GM18909 (cell line): Measurements from ENCODE around the gene GPR25.

Experiments used
- ATAC-seq: cut with Tn5 transposase; IDR thresholded peaks from one replicate; pipeline ENCODE4 v1.9.1; 2021; ENCODE audit warnings: mild to moderate bottlenecking; ENCODE audit not compliant: unreplicated experiment, poor library complexity

Gene GPR25

DNA sequence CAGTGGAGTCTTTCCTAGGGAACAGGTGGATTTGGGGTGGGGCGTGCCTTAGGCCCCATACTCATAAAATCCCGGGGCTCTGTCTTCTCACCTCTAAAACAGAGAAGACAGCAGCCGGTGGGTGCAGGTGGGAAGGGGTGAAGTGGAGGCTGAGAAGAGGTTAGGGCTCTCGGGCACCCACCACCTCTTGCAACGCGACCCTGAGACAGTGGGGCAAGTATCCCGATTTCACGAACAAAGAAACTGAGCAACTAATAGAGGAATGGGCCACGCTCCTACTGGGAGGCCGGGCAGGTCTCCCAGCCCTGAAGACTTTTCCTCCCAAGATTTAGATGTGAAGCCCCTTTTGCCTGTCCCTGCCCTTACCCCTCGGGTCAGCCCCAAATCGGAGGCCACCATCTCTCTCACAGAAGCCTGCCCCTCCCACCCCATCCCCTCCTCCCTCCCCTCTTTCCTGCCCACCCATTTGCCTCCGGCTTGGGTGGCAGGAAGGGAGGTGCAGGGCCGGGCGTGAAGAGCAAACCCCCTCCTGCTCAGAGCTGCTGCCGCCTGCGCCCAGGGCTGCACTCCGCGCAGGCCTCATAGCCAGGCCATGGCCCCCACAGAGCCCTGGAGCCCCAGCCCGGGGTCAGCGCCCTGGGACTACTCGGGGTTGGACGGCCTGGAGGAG is at the start of gene GPR25:
GPR25 (plus strand) TSS at position 536 of the 670 bp plus-strand sequence; CDS start at position 593, 57 bp downstream.
- ATAC-seq = no peak

DNA sequence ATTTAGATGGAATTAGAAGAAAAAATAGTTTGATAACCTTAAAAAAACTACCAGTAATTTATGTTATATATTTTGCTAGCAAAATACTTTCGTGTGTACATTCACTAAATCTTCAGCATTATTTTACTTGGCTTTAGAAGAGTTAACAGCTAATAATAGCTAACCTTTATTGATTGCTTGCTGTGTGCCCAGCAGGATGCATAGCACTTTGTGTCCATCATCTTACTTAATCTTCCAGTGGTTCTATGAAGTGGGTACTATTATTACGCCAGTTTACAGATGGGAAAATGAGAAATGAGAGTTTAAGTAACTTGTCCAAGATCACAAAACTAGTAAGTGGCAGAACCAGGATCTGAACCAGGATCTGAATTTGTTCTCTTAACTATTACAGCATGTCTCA is 41.7 kb upstream of the GPR25 start:
- no peak for ATAC-seq

DNA sequence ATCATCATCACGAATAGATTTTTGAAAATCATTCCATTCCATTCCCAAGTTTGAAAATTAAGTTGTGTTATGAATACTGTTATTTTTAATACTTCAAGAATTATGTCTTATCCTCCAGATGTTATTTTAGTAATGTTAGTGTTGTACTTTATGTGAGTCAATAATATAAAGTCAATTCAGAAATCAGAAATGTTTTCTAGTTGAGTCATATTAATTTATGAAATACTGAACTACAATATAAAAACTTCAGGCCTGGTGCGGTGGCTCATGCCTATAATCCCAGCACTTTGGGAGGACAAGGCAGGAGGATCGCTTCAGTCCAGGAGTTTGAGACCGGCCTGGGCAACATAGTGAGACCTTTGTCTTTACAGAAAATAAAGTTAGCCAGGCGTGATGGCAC is 38.4 kb upstream of the GPR25 start:
- no peak for ATAC-seq

DNA sequence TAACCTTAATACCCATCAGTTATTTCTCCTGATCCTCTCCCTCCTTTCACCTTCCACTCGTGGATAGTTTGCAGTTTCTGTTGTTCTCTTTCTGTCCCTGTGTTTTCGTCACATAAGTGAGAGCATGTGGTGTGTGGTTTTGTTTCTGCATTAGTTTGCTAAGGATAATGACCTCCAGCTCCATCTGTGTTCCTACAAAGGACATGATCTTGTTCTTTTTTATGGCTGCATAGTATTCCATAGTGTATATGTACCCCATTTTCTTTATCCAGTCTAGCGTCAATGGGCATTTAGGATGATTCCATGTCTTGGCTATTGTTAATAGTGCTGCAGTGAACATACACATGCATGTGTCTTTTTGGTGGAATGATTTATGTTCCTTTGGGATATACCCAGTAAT is 36.6 kb upstream of the GPR25 start:
- no peak for ATAC-seq

- ATAC-seq = no peak
Measured at GRCh38 chr1:200837931-200838571, 34.7 kb upstream of the GPR25 start.

DNA sequence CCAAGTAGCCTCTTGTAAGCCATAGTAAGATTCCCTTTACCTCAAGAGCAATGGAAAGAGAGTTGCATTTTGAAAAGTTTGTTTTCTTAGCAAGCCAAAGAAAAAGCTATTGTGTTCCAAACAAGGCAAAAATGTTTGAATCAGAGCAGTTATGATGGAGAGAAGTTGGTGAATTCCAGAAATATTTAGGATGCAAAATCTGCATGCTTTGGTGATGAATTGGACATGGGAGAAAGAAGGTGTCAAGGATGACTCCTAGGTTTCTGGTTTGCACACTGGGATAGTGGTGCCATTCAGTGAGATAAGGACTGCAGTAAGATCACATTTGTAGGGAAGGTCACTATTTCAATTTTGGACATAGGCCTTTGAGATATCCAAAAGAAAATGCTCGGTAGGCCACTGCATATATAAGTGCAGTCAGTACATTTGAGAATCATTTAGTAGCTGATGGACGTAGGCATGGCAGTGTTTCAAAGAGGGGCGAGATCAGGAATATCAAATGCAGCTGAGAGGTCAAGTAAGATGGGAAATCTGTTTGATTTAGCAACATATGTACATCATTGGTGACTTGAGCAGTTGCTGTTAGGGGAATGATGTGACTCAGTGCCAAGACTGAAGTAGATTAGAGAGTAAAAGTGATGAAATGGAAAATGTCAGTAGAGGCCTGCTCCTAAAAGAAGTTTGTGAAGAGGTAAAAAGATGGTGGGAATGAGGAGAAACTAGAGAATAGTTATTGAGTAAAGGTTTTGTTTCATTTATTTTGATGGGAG is 33.9 kb upstream of the GPR25 start:
- no peak for ATAC-seq

DNA sequence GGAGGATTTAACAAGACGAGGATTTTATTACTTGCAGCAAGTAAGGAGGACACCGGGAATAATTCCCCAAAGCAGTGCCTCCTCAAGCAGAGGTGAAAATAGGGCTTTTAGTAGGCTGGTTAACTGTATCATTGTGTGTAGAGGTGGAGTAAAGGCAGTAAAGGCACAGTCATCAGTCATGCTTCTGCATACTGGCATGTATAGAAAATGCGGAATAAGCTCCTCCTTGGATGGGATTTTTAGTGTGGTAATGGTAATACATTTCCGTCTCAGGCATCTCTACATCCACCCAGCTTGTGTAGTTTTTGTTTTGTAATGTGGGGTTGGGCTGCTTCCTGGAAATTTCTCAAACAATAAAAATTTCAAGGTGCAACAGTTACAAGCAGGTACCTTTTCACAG is 27.4 kb upstream of the GPR25 start:
- no peak for ATAC-seq

DNA sequence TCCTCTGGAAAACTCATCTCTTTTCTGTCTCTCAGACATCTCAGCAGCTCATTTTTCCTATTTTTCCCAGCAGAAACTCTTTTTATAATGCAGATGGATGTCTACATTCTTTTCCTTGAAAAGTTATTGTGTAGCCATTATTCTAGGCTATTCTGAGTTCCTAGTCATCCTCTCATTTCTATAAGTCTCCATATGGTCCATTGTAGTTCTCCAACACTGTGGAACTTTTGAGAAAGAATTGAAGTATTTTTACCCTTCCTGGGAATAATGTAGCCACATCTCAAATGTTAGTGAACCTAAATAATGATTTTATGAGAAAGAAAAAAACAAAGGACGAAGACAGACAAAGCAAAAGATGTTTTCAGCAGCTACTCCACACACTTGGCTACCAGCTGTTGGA is 26.4 kb upstream of the GPR25 start:
- no peak for ATAC-seq

- ATAC-seq = no peak
Measured at GRCh38 chr1:200849430-200849829, 23.4 kb upstream of the GPR25 start.

GRCh38 chr1:200850554-200850953 is 22.2 kb upstream of the GPR25 start:
- ATAC-seq = no peak

DNA sequence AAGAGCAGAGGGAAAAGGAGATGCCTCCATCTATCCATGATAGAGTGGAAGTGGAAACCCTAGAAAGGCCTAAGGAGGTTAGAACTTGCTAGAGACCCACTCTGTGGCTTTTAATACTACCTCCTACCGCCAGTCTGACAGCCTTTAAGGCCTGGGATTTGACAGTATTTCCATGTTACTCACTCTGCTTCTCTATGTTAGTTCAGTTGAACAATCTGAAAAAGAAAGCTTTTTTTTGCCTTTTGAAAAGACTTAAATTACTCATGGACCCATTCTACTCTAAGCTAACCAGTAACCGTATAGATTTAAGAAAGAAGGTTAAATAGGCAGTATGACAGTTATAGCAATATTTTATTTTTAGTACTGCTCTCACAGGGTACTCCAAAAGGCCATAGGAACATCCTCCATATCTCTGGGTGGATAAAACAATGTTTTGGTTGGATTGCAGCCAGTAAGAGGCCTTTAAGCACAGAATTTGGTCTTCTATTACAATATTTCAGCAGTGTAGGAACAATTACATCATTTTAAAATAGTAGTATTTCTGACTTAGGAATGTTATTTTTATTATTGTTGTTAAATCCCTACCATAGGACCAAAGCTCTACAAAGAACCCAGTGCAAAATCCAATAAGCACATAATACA is 15.9 kb upstream of the GPR25 start:
- ATAC-seq = no peak

DNA sequence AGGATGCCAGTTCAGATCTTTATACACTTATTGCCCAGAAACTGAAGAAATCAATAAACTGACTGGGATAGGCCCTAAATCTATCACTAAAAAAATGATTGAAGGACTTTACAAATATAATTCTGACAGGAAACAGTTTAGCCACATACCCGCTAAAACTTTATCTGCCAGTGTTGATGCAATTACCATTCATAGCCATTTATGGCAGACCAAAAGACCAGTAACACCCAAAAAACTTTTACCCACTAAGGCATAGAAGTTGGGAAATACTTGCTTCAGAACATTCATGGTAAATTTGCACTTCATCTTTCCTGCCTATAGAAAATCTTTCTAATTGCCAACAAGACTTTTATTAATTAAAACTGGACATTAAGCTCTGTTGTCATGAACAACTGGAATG is 15.0 kb upstream of the GPR25 start:
- no peak for ATAC-seq

DNA sequence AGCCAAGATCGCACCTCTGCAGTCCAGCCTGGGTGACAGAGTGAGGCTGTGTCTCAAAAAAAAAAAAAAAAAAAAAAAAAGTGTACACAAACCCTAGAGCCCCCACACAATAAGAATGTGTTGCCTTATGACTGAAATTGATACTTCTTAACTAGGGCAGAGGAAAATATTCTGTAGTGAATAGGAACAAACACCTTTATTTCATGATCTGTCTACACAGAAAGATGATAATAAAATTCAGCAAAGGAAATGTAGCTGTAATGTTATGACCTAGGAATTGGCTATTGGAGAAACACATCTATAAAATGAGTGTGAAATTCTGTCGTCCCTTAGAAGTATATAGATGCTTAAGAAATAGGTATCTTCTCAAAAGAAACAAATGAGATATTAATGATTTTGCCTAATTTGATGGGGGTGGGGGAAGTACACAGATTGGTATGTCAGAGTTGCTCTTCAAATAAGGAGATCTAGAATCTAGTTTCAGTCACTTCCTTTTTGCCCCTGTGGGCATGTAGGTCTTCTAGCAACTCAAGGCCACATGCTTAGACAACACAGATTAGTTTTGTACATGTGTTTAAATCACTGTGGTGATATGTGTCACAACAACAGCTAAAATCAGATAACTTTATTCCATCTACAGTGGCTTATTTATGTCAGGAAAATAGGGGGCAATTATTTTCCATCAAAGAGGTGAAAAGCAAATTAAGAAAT is 10.7 kb upstream of the GPR25 start:
- peak; percentile 23 for ATAC-seq

DNA sequence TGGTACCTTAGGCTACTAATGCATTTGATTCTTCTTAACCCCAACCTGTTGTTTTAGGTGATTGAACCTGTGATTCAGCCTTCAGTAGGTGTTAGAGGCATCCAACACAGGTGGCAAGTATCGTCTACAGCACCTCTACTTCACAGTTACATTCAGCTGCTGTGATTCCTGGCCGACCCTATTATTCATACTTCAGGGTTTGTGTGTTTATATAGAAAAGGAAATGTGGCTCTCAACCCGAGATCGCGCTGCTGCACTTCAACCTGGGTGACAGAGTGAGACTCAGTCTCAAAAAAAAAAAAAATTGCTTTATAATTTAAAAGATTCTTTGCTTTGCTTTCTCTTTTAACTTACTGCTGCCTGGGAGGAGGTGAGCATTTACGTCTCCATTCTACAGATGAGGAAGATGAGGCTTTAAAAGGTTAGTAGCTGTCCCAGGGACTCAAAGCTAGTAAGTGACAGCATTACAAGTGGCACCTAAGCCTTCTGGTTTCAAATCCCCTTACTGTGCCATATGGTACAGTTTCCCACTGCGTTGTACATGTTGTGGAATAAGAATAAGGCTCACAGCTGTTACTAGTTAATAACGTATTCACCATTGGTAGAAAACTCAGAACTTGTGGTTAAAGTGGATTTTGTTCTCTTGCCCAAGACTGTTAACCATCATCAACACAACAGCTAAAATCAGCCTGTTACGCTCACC is 9.9 kb upstream of the GPR25 start:
- ATAC-seq = no peak

DNA sequence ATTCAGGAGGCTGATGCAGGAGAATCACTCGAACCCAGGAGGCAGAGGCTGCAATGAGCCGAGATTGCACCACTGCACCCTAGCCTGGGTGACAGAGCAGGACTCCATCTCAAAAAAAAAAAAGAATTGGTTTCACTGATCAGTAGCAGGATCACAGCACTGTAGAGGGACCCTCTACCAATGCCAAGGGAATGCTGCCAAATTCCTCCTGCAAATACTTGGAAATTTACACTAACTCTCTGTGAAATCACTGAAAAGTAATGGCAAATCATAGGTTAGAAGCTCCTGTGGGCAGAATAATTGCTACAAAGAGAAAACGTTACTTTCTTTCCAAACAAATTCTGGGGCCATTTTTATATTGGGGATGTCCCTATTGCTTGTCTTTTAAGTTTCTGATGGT is 6.7 kb upstream of the GPR25 start:
- no peak for ATAC-seq

DNA sequence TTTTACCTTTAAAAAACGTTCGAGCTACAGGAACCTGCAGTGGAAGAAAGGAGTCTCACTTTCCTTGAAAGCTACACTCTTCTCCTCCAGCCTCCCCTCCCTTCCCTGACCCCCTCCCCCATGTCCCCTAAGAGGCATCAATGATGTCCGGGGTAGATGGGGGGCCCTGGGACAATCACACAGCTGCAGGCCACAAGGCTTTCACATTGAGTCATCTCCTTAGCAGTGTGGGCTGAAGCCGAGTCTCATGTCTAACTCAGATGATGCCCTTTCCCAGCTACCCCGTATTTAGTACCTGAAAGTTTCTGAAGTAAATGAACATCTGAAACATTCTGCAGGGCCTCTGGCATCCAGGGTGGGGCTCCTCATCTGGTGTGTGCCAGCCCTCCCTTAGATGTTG is 6.3 kb upstream of the GPR25 start:
- peak; percentile 84 for ATAC-seq

- ATAC-seq = peak; percentile 2
Measured at GRCh38 chr1:200867018-200867811, 5.6 kb upstream of the GPR25 start.

DNA sequence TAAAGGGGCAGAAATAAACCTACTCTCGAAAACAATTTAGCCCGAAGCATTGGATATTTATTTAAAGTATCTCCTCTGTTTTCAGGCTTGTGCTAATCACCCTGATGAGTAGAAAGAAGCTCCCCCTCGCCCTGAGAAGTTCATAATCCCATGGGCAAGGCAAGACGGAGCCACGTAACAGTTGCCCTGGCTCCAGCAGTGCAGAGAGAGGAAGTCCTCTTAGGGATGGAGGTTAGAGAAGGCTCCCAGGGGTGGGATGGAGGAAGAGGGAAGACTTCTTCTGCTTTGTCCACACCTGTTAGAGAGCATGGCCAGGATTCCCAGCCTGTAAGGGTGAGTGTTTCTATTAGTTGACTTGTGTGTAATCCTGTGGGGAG is 3.4 kb upstream of the GPR25 start:
- no peak for ATAC-seq

DNA sequence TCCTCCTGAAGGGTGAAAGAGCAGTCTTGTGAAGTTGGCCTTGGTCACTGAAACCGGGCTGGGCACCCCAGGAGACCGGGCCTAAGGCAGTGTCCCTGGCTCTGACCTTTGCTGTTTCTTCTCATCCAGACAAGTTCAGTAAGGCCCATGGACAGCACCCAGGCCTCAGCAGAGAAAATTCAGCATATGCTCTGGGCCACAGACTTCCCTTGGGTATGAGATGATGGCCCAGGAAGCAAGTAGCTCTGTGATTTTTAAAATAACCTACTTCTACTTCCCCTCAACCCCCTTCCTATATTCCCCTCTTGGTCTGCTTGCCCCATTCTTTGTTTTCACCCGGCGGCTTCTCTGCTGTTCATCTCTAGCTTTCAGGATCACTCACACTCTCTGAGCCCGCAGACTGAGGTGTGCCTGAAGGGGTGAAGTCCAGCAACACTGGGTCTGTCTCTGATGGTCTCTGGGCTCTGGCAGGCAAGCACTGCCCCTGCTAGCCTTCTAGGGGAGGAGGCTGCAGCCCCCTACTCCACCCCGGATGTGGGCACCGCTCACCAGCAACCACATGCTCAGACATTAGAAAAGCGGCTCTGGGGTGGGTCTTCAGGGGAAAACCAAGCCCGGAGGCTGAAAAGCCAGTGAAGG is 2.9 kb upstream of the GPR25 start:
- ATAC-seq = peak; percentile 49
